GM21423 (cell line): ENCODE data around the gene CPSF2.
"Not testable (repeated sequence)": the region's sequence is repeated elsewhere in the genome, so short reads cannot be mapped to it uniquely, and the experiment has no call there.

Source experiments
- ATAC-seq: cut with Tn5 transposase; IDR thresholded peaks from one replicate; pipeline ENCODE4 v1.9.1; 2021; ENCODE audit warnings: mild to moderate bottlenecking, moderate library complexity; ENCODE audit not compliant: unreplicated experiment

The CPSF2 gene

GRCh38 chr14:92154283-92154942, 32.6 kb downstream of the CPSF2 start:
- no peak for ATAC-seq

- no peak for ATAC-seq
These were observed 38.9 kb downstream of the CPSF2 start for GRCh38 chr14:92160619-92161018.

GRCh38 chr14:92161521-92161920, 39.8 kb downstream of the CPSF2 start:
- no peak for ATAC-seq

GRCh38 chr14:92164958-92165357, 43.2 kb downstream of the CPSF2 start:
- ATAC-seq = no peak

GRCh38 chr14:92173668-92174067, 51.9 kb downstream of the CPSF2 start:
- no peak for ATAC-seq

- no peak for ATAC-seq
These were observed 54.0 kb downstream of the CPSF2 start for GRCh38 chr14:92175811-92176210.

- ATAC-seq = no peak
These were observed 54.7 kb downstream of the CPSF2 start for GRCh38 chr14:92176476-92176875.

GRCh38 chr14:92179178-92179577, 57.4 kb downstream of the CPSF2 start:
- ATAC-seq = not testable (repeated sequence)

GRCh38 chr14:92185559-92185958, 63.8 kb downstream of the CPSF2 start:
- ATAC-seq = no peak

- ATAC-seq = not testable (repeated sequence)
These were observed 65.8 kb downstream of the CPSF2 start for GRCh38 chr14:92187616-92188015.

- ATAC-seq = no peak
These were observed 69.0 kb downstream of the CPSF2 start for GRCh38 chr14:92190768-92191167.

- no peak for ATAC-seq
These were observed 77.0 kb downstream of the CPSF2 start for GRCh38 chr14:92198804-92199203.

- no peak for ATAC-seq
These were observed 78.0 kb downstream of the CPSF2 start for GRCh38 chr14:92199763-92200162.

GRCh38 chr14:92203116-92203515, 81.3 kb downstream of the CPSF2 start:
- no peak for ATAC-seq

- ATAC-seq = no peak
These were observed 83.0 kb downstream of the CPSF2 start for GRCh38 chr14:92204792-92205191.

- no peak for ATAC-seq
These were observed 85.5 kb downstream of the CPSF2 start for GRCh38 chr14:92207012-92207927.

- ATAC-seq = no peak
These were observed 86.1 kb downstream of the CPSF2 start for GRCh38 chr14:92207928-92208265.

- no peak for ATAC-seq
These were observed 87.4 kb downstream of the CPSF2 start for GRCh38 chr14:92209141-92209540.

- ATAC-seq = not testable (repeated sequence)
These were observed 91.4 kb downstream of the CPSF2 start for GRCh38 chr14:92213125-92213524.

GRCh38 chr14:92215579-92215978, 93.8 kb downstream of the CPSF2 start:
- no peak for ATAC-seq

GRCh38 chr14:92217936-92218335, 96.2 kb downstream of the CPSF2 start:
- ATAC-seq = no peak
